ENCODE measurements around the gene NTSR2.

DNA sequence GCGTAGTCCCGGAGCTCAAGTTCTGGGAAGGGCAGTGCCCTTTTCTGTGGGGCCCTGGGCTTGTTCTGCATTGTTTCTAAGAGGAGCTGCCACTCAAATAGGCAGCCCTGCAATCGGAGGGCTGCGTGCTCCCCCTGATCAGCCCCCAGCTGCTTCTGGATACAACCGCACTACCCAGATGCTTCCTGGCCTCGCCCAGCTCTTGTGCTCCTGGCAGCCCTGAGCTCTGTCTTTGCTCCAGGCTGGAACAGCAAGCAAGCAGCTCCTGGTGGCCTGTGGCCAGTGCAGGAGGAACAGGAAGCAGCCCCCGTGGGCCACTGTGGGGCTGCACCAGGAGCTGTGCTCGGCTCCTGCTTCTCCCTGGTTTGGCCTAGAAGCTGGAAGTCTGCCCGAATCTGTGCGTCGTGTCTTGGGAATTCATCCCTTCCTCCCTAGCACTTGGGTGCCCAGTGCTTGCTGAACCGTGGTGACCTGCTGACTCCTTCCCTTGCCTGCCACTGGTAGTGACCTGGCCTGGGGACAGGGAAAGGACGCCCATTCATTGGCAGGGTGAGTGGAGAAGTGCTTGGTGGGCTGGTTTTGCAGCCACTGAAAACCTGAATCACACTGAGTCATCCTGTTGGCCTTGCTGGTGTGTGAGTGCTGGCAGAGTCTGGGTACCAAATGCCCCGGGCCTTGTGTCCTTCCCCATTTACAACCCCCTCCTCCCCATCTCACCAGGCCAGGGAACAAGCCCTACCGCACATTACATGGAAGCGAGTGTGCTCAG is 27.3 kb upstream of the NTSR2 start:
- TF ChIP-seq, protein P1, sequence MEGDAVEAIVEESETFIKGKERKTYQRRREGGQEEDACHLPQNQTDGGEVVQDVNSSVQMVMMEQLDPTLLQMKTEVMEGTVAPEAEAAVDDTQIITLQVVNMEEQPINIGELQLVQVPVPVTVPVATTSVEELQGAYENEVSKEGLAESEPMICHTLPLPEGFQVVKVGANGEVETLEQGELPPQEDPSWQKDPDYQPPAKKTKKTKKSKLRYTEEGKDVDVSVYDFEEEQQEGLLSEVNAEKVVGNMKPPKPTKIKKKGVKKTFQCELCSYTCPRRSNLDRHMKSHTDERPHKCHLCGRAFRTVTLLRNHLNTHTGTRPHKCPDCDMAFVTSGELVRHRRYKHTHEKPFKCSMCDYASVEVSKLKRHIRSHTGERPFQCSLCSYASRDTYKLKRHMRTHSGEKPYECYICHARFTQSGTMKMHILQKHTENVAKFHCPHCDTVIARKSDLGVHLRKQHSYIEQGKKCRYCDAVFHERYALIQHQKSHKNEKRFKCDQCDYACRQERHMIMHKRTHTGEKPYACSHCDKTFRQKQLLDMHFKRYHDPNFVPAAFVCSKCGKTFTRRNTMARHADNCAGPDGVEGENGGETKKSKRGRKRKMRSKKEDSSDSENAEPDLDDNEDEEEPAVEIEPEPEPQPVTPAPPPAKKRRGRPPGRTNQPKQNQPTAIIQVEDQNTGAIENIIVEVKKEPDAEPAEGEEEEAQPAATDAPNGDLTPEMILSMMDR (IDR thresholded peaks at IDR 0.05), result no peak
- TF ChIP-seq POLR2A (IDR thresholded peaks at IDR 0.05), result no peak

All from right lobe of liver (tissue), 4 donors.